ENCODE data around the gene CLN6. TPM values are rescaled to one million over a fixed set of nuclear protein-coding genes. Genes with fewer than 3 reads are reported as not detected.
A peak's percentile ranks its signal among the peaks of the same experiment; 100 is the strongest.

Gene CLN6
- total RNA-seq, 1 donor from 2014 or later, result 35.3 TPM

DNA sequence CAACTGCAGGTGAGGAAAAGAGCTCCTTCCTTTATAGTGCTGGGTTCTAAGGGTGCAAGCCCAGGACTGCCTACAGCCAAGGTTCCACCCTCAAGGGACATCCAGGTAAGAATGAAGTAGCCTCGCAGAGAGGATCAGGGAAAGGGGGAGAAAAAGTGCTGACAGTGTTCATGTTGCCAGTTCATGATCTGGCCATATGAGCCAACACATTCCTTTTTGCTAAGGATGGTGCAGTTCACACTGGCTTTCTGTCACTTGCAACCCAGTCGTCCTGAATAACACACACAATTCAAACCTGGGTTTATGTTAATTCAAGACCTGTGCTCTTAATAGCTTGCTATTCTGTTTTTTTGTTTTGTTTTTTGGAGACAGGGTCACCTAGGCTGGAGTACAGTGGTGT, 9.0 kb downstream of the CLN6 start:
- no peak for DNase-seq (ENCODE audit: low spot score in 2 of 2, unreplicated experiment in 2 of 2)
- peaks cover 33% of the 10 kb centered on the region for H3K36me3 Mint-ChIP-seq
- H3K27me3 Mint-ChIP-seq (ENCODE audit: low read depth), result no peaks in the 10 kb centered on the region
- TF ChIP-seq, protein P1, sequence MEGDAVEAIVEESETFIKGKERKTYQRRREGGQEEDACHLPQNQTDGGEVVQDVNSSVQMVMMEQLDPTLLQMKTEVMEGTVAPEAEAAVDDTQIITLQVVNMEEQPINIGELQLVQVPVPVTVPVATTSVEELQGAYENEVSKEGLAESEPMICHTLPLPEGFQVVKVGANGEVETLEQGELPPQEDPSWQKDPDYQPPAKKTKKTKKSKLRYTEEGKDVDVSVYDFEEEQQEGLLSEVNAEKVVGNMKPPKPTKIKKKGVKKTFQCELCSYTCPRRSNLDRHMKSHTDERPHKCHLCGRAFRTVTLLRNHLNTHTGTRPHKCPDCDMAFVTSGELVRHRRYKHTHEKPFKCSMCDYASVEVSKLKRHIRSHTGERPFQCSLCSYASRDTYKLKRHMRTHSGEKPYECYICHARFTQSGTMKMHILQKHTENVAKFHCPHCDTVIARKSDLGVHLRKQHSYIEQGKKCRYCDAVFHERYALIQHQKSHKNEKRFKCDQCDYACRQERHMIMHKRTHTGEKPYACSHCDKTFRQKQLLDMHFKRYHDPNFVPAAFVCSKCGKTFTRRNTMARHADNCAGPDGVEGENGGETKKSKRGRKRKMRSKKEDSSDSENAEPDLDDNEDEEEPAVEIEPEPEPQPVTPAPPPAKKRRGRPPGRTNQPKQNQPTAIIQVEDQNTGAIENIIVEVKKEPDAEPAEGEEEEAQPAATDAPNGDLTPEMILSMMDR (IDR thresholded peaks at IDR 0.05; ENCODE audit: unreplicated experiment), result no peak
- peaks cover 4% of the 10 kb centered on the region for H3K9me3 Mint-ChIP-seq
- no peak overlapping the region for H3K4me3 Mint-ChIP-seq
- no peak overlapping the region for H3K27ac Mint-ChIP-seq
- no peaks in the 10 kb centered on the region for H3K4me1 Mint-ChIP-seq

DNA sequence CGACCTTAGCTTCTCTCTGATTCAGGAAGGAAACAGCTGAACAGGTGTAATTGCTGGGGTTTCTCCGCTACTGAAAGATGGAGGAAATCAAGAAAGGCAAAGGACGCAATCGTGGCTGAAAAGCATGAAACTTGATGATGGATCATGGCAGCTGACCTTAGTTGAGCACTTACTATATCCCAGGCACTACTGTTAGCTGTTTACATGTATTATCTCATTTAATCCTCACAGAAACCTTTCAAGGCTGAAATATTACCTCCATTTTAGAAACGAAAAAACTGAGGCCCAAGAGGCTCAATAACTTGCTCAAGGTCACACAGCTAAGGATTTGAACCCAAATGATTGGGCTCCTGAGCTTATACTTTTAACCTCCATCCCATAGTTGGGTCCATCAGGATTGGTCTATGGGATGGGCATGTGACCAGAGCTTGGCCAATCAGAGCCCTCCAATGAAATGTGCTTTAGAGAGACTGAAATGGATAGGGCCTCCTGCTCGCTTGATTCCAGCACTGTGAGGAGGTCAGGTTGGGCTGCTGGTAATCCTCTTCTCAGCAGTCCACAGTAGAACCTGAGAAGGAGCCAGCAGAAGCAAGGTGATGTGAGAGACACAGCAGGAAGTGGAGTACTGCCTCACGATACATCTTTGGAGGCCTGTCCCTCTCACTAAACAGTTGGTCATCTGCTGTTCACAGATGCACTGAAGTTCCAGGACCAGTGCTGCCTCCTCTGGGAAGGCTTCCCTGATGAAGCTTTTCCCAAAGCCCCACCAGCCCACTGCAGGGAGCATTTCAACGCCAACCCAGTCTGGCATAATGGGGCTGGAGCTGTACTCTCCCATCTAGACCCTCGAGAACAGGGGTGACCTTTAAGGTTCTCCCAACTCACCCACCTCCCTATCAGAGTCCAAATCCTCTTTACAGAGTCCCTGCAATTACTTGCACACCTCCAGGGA, 10.4 kb downstream of the CLN6 start:
- TF ChIP-seq, protein P1 (IDR thresholded peaks at IDR 0.05; ENCODE audit: unreplicated experiment), result no peak
- Mint-ChIP-seq H3K27ac (no peak overlapping the region), H3K36me3 (peaks cover 31% of the 10 kb centered on the region), H3K4me3 (no peak overlapping the region), H3K9me3 (peaks cover 4% of the 10 kb centered on the region), H3K4me1 (no peaks in the 10 kb centered on the region), H3K27me3 (ENCODE audit: low read depth) (no peaks in the 10 kb centered on the region)
- no peak for DNase-seq (ENCODE audit: low spot score in 2 of 2, unreplicated experiment in 2 of 2)

DNA sequence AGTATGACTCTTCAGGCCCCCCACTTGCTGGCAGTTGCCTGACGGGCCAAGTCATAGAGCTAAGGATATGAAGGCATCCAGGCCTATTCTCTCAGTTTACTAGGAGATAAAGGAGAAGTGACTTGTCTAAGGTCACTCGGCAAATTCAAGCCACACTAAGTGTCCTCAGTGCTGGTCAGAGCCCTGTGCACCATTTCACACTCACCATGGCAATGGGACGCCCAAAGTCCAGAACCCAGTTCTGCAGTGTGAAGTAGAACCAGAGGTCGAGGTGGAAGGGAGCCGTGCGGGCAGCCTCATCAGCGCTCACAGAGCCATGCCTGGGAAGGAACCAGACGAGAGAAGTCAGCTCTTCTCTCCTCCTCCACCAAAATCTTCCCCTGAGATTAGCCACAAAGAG, 11.2 kb downstream of the CLN6 start:
- Mint-ChIP-seq H3K36me3 (peaks cover 31% of the 10 kb centered on the region), H3K9me3 (peaks cover 4% of the 10 kb centered on the region), H3K27ac (no peak overlapping the region), H3K4me1 (no peaks in the 10 kb centered on the region), H3K4me3 (no peak overlapping the region), H3K27me3 (ENCODE audit: low read depth) (no peaks in the 10 kb centered on the region)
- TF ChIP-seq, protein P1 (IDR thresholded peaks at IDR 0.05; ENCODE audit: unreplicated experiment), result no peak
- peak in 1 of 2 experiments; percentile 11 for DNase-seq (ENCODE audit: low spot score in 2 of 2, unreplicated experiment in 2 of 2)

DNA sequence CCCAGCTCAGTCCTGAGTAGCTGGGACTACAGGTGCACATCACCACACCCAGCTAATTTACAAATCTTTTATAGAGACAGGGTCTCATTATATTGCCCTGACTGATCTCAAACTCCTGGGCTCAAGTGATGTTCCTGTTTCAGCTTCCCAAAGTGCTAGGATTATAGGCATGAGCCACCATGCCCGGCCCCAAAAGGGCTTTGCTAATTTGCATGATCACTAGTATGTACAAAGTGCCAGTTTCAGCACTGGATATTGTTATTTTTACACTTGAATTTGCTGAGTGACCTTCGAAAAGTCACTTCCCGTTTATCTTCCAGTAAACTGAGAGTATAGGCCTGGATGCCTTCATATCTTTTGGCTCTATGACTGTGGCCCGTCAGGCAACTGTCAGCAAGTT, 12.2 kb downstream of the CLN6 start:
- no peak overlapping the region for H3K4me3 Mint-ChIP-seq
- TF ChIP-seq, protein P1 (IDR thresholded peaks at IDR 0.05; ENCODE audit: unreplicated experiment), result no peak
- no peaks in the 10 kb centered on the region for H3K27me3 Mint-ChIP-seq (ENCODE audit: low read depth)
- H3K4me1 Mint-ChIP-seq, result no peaks in the 10 kb centered on the region
- H3K9me3 Mint-ChIP-seq, result no peaks in the 10 kb centered on the region
- H3K36me3 Mint-ChIP-seq, result peaks cover 25% of the 10 kb centered on the region
- no peak for DNase-seq (ENCODE audit: low spot score in 2 of 2, unreplicated experiment in 2 of 2)
- H3K27ac Mint-ChIP-seq, result no peak overlapping the region

DNA sequence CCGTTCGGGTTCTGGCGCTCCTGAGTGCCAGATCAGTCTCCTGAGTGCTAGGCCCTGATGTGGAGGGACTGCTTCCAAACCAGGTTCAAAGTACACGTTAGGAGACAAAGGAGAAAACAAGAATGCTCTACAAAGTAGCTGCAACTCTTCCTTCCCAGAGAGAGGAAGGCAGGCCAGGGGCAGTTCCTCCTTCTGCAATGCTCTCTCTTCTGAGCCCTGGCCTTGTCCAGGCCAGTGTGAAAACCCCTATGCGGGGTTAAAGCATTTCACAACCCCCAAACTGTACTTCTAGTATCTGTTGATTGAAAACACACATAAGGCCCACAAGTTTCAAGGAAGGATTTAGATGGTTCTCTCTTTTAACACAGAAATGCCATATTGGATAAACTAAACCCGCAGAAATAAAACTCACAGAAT, 14.7 kb downstream of the CLN6 start:
- Mint-ChIP-seq H3K9me3 (no peaks in the 10 kb centered on the region), H3K36me3 (peaks cover 22% of the 10 kb centered on the region), H3K27me3 (ENCODE audit: low read depth) (no peaks in the 10 kb centered on the region), H3K4me3 (no peak overlapping the region), H3K4me1 (no peaks in the 10 kb centered on the region), H3K27ac (no peak overlapping the region)
- no peak for DNase-seq (ENCODE audit: low spot score in 2 of 2, unreplicated experiment in 2 of 2)
- TF ChIP-seq, protein P1 (IDR thresholded peaks at IDR 0.05; ENCODE audit: unreplicated experiment), result no peak

Data from mesothelial cell of epicardium (in vitro differentiated cells).